NCI-H748 treated with DMSO at 0.1 percent for 48 hours (cell line): ENCODE results near the gene PEX5.

Experiments
- DNase-seq: peaks from one replicate; lab custom pipeline; 2025; lab: John Stamatoyannopoulos, UW

PEX5 gene

GRCh38 chr12:7189398-7190267, at the start of gene PEX5:
TSS of gene PEX5 (plus strand) at chr12:7189686. CDS start at chr12:7190378, 692 bp downstream.
- peak; percentile 29 for DNase-seq

GRCh38 chr12:7141351-7142005, 48.0 kb upstream of the PEX5 start:
- no peak for DNase-seq

DNA sequence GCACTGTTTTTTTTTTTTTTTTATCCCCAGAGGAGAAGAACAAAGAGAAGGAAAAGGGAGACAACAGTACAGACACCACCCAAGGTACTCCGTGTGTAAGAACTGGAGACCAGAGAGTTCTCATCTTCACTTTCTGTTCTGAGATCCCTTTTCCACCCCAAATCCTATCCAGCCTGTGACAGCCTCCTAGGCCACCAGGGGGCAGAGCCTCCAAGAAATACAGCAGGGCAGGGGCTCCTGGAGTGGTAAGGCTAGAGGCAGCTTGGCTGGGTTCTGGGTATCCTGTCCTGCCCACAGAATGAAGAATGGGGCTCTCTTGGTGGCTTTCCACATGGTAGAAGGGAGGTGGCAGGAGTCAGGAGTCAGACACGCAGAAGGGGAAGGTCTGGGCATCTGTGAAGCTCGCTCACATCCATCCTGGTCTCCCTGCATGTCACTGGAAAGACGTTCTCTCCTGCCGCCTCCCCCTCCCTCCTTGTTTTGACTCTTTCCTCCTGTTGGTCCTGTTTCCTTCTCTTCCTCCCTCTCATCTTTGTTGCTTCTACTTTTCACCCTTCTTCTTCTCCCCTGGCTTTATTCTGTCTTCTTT, 47.3 kb upstream of the PEX5 start:
- DNase-seq = peak; percentile 18

DNA sequence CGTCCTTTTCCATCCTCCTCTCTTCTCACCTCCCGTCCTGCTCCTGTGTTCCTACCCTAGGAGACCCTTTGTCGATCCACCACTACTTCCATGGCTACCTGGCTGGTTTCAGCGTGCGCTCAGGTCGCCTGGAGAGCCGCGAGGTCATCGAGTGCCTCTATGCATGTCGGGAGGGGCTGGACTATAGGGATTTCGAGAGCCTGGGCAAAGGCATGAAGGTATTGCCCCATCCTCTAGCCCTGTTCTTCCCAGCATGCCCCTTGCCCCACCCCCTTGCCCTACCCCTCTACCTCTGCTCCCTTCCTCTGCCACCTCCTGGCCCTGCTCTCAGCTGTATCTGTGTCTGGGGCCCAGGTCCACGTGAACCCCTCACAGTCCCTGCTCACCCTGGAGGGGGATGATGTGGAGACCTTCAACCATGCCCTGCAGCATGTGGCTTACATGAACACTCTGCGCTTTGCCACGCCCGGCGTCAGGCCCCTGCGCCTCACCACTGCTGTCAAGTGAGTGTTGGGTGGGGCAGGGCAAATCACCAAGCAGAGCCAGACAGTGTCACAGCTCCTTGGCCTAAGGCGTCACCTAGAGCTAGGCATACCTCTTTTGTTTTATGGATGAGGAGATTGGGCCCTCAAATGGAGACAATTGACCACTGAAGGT, 46.5 kb upstream of the PEX5 start:
- no peak for DNase-seq

DNA sequence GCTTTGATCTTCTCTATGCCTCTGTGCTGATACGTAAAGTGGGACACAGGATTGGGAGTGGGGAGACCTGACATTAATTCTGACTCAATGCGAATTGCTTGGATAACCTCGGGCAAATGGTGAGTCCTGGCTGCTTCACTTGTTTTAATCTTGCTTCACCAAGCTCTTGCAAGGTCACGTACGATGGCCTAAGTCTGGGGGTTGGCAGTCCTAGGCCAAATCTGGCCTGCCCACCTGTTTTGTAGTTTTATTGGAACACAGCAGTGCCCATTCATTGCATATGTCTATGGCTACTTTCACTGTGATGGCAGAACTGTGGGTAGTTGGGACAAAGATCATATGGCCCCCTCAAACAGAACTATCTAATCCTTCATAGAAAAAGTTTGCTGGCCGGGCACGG, 45.9 kb upstream of the PEX5 start:
- DNase-seq = no peak

DNA sequence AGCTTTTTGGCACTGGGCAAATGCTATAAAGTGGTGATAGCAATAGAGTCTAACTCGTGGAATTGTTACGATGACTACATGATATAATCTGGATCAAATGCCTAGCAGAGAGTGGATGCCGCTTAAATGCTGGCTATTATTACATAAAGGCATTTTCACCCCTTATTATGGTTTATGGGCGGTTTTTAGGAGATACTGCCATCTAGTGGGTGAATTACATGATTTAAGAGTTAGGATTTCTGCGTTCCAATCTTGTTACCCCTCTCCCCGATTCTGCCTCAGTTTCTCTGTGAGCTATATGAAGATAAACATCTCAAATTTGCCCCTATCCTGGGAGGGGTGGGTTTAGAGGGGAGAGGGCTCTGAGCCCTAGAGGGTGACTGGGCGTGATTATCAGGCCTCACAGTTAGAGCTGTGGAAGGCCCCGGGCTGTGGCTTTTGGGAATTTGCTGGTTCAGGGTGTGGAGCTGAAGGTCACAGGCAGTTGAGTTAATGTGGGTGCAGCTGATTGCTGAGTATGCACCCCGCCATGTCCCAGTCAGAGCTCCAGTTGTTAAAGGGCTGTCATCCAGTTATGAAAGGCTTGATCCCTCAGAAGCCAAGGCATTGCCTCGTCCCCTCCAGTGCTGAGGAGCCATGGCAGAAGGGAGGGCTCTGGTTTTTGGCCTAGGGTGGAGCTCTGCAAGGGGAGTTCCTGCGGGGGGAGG, 44.9 kb upstream of the PEX5 start:
- peak; percentile 2 for DNase-seq

- DNase-seq = no peak
These were observed 43.8 kb upstream of the PEX5 start for GRCh38 chr12:7145671-7146070.

GRCh38 chr12:7146228-7146627, 43.3 kb upstream of the PEX5 start:
- DNase-seq = no peak

GRCh38 chr12:7146906-7147305, 42.6 kb upstream of the PEX5 start:
- DNase-seq = no peak

GRCh38 chr12:7150356-7150755, 39.1 kb upstream of the PEX5 start:
- DNase-seq = no peak

GRCh38 chr12:7150841-7151240, 38.6 kb upstream of the PEX5 start:
- no peak for DNase-seq

- DNase-seq = no peak
These were observed 38.0 kb upstream of the PEX5 start for GRCh38 chr12:7151532-7151931.

DNA sequence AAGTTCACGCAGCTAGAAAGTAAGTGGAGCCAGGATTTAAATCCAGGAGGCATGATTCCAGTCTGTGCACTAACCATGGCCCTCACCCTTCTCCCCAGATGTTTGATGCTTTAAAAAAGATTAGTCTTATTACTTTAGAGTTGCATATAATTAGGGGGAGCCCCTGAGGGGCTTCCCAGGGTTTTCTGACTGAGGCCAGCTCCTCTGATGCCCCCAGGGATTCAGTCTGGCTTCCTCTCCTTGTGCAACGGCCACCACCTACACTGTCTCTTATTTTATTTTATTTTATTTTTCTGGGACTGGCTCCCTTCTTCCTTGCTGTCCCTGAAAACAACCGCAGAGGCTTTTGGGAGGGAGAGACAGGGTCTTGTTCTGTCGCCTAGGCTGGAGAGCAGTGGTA, 36.7 kb upstream of the PEX5 start:
- DNase-seq = no peak

DNA sequence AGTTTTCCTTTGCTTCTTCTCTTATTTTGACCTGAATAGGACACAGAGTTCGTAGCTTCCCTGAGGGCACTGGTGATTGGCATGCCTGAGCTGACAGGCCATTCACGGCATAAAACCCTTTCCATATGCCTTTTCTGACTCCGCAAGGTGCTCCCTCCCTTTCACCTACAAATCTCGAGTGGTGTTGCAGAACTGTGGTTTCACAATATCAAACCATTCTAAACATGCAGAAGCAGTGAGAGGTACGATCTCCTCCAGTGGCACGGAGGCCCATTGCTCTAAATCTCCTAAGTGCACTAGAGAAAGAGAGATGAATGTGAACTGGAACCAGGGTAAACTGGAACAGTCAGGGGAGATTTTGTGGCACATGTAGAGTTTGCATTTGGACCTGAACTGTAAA, 35.4 kb upstream of the PEX5 start:
- DNase-seq = no peak

- no peak for DNase-seq
These were observed 34.5 kb upstream of the PEX5 start for GRCh38 chr12:7154901-7155470.

GRCh38 chr12:7155471-7156034, 33.9 kb upstream of the PEX5 start:
- peak; percentile 0 for DNase-seq

GRCh38 chr12:7156259-7157197, 33.0 kb upstream of the PEX5 start:
- DNase-seq = no peak

- DNase-seq = no peak
These were observed 32.1 kb upstream of the PEX5 start for GRCh38 chr12:7157391-7157790.

DNA sequence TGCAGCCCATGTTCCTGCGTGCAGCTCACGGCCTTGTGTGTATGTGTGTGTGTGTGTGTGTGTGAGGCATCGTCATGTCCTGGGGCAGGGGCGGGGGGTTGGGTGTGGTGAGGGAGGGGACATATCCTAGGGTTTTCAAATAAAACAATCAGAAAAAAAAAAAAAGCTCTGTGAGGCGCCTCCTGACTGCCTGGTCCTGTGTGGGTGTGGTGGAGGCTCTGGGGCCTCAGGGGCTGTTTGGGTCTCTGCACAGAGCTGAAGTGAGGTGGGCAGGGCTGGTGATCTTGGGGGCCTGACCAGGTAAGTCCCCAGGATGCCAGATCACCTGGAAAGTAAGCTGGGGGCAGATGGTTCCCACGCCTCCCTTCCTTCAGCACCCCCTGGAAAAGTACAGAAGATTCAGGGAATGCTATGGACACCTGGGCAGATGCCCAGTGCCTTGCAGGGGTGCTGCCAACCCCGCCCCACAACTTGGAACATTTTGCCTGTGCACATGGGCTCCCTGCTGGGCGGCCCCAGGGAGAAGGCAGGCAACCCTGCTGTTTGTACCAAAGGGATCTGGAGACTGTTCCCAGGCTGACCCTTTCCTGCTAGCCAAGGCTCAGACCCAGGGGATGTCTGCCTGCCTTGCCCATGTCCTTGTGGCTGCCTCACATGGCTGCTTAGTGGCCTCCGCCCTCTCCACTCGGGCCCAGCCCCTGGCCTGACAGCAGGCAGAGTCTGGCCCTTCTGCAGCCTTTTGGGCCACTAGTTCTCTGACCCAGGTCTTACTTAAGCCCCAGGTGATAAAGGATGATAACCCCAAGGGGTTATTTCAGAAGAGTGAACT, 30.5 kb upstream of the PEX5 start:
- DNase-seq = no peak
